Activated CD4-positive, alpha-beta T cell treated with anti-CD3 and anti-CD28 coated beads, Interleukin-2, amount 50 U/mL, for 4 hours (primary cell): ENCODE data around the gene COMP.

Experiments
- DNase-seq, 2 experiments: peaks; one replicate each; pipeline ENCODE4 v3.0.0-alpha.2; 2020

The COMP gene

DNA sequence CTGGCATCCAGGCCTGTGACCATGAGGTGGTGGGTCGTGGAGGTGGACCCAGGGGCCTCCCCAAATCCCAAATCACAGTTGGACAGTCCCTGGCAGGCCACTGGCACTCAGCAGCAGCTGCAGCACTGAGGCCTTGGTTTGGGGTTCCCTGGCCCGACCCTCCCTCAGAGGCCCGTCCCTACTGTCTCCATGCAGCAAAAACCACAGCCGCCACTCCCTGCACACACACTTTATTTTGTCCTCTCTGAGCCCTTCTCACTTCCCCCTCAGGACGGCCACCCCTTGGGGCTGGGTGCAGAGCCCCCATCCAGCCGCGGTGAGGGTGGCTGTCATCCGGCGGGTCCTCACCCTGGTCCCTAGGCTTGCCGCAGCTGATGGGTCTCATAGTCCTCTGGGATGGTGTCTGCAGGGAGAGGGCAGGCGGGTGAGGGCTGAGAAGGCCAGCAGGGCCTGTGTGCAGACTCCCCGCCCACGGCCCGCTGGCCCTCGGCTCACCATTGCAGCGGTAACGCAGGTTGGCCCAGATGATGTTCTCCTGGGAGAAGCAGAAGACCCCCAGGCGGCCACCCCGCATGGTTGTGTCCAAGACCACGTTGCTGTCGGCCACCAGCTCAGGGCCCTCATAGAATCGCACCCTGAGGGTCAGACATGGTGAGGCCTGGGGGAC is 8.4 kb downstream of the COMP start:
- no peak for DNase-seq

- no peak for DNase-seq
Measured at GRCh38 chr19:18781885-18782527, 9.1 kb downstream of the COMP start.

DNA sequence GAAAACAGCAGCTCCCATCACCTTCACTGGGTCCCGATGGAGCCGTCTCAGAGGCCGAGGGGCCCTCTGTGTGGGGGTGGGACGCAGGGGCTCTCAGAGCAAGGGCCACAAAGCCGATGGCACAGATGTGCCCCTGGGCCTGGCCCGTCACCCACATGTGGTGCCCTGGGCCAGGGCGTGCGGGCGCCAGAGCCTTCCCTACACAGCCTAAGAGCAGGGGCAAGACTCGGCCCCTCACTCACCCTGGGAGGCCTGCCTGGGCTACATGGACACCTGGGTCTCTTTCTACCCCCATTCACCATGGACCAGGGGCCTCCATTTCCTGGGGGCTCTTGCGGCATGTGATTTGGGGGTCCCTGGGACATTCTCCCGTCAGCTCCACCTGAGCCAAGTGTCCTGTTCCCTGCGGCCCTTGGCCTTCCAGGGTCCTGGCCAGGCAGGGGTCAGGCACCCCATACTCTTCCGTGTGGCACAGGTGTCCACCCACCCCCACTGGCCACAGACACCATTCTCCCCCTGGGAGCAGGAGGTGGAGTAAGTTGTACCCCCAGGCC is 10.0 kb downstream of the COMP start:
- no peak for DNase-seq

DNA sequence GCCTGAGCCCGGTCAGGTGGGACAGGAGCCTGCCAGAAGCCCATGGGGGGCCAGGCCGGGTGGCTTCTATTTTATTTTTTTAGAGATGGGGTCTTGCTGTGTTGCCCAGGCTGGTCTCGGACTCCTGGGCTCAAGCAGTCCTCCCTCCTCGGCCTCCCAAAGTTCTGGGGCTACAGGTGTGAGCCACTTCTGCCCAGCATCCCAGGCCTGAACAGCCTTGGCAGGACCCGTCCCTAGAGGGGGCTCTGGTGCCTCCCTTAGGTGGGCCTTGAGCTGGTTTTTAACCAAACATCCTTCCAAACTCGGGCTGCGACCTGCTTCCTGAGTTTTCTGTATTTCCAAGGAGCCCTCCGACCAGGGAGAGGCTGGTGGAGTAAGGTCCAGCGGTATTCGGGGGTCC is 10.5 kb downstream of the COMP start:
- no peak for DNase-seq

DNA sequence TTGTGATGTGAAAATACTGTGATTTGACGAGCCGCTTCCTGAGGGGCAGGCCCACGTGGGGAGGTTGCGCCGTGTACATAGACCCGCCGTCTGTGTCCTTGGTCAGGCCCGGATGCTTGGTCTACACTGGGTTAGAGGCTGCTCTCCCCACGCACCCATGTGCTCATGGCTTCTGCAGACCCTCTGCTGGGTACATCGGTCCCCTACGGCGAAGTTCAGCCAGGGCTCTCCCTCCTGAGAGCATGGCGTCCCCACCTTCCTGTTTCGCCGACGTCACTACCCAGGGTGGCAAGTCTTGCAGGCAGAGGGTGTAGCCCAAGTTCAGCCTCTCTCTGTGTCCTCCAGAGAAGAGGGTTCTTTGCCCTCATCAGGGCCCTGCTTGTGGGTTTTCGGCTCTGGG is 11.0 kb downstream of the COMP start:
- no peak for DNase-seq

- DNase-seq, result no peak
Measured at GRCh38 chr19:18778826-18779495, 12.1 kb downstream of the COMP start.

DNA sequence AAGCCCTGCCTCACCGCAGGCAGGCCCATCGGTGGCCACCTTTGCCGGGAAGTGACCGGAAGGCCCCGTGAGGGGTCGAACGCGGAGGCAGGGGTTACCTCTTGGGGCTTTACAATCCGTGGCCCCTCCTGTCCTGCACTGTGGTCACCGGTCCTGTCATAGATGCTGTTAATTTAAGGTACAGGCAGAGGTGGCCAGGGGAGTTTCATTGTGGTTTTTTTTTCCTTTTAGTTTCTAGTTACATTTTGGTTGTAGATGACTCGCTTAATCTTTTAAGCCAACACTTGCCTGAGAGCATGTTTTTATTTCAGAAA is 13.1 kb downstream of the COMP start:
- no peak for DNase-seq

DNA sequence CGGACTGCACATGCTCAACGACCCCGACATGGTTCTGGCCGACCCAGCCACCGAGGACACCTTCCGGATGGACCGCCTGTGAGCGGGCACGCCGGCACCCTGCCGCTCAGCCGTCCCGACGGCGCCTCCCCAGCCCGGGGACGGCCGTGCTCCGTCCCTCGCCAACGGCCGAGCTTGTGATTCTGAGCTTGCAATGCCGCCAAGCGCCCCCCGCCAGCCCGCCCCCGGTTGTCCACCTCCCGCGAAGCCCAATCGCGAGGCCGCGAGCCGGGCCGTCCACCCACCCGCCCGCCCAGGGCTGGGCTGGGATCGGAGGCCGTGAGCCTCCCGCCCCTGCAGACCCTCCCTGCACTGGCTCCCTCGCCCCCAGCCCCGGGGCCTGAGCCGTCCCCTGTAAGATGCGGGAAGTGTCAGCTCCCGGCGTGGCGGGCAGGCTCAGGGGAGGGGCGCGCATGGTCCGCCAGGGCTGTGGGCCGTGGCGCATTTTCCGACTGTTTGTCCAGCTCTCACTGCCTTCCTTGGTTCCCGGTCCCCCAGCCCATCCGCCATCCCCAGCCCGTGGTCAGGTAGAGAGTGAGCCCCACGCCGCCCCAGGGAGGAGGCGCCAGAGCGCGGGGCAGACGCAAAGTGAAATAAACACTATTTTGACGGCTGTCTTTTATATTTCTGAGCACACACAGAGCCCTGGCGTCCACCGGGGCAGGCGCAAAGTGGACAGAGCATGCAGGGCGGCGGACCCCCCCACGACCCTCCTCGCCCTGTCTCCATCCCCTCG is 13.6 kb downstream of the COMP start:
- no peak for DNase-seq

DNA sequence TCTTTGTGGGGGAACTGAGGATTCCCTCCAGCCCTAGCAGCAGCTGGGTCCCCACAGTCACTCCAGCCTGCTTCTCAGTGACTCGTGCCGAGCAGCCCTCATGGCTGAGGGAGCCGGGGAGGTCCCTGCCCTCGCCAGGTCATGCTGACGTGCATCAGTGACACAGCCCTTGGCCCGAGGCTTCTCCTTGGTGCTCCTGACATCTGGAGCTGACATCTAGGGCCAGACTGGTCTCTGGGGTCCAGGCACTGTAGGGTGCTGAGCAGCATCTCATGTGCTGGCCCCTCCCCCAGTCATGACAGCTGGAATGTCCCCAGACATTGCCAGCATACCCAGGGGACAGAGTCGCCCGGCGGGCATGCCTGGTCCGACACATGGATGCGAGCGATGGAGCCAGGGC is 14.4 kb downstream of the COMP start:
- no peak for DNase-seq

GRCh38 chr19:18776288-18776594 is 14.9 kb downstream of the COMP start:
- no peak for DNase-seq

DNA sequence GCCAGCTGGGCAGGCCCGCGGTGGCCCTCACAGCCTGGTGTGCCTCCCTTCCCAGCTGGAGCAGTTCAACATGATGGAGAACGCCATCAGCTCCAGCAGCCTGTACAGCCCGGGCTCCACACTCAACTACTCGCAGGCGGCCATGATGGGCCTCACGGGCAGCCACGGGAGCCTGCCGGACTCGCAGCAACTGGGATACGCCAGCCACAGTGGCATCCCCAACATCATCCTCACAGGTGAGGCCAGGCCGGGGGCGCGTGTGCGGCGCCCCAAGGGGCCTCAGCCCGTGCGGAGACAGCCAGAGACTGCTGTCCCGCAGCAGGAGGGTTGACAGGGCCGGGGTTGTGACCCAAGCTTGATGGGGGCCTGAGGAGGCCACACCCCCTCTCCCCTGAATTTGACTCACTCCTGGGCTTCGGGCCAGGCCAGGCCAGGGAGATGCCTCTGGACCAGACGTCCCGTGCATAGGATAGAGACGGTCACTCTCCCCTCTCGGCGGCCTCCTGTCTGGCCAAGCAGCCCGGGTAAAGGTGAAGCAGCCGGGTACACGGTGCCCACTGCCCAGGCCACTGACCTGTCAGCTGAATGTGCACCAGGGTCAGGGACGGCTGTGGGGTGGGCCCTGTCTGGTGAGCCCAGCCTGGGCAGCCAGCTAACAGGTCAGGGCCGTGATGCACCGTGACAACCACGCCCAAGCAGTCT is 15.4 kb downstream of the COMP start:
- DNase-seq, result no peak

GRCh38 chr19:18774782-18775444 is 16.2 kb downstream of the COMP start:
- no peak for DNase-seq

- no peak for DNase-seq
Measured at GRCh38 chr19:18774107-18774506, 17.0 kb downstream of the COMP start.

DNA sequence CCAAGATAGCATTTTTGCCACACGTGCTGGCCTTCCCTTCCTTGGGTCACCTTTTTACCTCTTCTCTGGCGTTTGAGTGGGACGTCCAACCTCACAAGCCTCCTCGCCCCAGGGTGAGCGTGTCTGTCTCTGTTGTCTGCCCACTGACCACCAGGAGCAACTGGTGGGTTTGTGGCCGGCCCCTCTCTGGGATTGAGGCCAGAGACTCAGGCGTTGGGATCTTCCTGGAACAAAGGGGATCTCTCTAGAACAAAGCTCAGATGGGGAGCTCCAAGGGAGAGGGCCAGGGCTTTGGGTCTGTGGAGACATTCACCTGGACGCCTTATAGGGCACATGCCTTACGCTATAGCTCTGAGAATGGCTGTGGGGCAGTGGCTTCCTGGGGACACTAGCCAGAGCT is 17.4 kb downstream of the COMP start:
- DNase-seq, result no peak

DNA sequence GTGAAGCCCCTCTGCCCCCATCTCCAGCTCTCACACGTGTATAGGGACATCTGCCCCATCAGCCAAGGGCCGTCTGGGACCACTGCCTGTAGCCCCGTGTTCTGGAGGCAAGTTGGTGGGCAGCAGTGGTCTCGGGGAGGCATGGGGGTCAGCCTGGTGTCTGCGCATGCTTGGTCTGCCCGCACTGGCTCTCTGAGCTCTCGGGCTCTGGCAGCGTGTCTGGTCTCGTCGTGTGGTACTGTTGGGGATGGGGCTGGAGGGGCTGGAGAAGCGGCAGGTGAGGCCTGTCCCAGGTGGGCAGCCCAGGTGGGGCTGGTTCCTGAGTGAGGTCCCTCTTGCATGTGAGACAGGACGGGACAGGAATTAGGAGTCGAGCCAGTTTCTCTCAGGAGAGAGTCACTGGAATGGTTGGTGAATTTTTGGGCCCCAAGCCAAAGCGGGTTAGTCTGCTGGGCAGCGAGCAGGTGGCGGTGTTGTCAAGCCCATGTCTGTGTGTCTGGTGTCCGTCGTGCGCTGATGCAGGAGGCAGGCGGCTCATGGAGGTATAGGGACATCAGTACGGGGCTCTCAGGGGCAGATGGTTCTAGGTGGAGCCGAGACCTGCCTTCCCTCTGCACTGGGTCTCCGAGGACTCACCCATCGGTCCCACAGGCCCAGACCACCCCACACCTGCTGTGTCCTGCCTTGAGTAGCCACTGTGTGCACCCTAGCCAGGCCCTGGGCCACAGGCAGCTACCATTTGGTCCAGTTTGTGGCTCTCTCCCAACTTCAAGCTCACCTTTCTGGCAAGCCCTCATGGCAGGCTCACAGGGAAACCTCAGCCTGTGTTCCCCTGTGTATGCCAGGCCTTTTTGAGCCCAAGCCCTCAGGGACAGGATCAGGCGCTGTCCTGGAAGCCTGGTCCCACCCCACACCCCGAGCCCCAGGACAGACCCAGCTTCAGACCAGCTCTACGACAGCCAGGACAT is 18.2 kb downstream of the COMP start:
- no peak for DNase-seq

DNA sequence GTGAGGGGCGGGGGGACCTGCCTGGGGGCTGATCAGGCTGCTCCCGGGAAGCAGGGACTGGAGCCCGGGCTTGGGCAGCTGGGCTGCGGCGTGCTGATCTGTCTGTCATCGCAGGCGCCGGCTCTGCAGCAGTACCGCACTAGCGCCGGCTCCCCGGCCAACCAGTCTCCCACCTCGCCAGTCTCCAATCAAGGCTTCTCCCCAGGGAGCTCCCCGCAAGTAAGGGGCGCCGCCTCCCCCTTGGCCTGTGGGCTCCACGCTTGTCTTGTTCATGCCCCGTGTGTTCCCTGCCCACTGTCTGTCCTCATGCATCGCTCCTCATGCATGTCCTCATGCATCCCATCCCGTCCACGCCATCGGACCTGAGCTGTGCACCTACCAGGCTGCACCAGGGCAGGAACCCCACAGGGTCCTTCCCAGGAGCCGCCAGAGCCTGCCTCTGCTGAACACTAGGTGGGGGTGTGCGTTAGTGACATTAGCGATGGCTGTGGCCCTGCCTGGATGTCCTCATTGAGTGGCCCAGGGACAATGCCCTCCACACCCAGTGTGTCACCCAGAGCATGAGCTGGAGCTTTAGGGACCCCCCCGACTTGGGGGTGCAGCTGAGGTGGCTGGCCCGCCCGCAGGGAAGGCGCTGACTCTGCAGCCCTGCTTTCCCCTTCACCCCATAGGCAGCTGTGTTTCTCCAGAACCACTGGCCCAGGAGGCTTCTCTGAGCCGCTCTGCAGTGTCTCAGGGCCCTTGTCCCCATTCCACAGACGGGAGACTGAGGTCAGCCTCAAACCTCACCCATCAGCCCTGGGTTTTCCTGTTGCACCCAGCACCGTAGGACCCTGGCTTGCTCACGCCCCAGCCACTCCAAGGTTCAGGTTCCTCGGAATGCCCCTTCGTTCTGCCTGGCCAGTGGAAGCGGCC is 19.5 kb downstream of the COMP start:
- DNase-seq, result no peak

- DNase-seq, result no peak
Measured at GRCh38 chr19:18770663-18771327, 20.3 kb downstream of the COMP start.

DNA sequence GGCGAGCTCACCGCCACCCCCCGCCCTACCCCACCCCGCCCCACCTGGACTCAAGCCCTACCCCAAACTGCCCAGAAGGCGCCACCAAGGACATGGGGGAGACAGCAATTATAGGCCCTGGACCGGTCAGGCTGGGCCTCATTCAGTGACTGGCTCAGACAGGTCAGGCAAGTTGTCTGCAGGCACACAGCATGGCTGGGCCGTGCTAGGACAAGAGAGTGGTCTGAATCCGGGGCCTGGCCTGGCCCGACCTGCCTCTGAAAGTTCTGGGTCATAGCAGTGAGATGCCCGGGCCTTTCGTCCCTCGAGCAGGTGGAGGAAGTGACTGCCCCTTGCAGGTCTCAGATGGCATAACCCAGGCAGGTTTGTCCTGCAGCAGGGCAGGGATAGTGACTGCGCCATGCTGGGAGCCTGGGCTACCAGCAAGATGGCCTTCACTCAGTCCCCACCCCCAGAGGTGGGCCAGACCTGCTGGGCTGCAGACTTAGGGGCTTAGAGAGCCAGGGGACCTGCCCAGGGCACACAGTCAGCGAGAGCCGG is 21.0 kb downstream of the COMP start:
- DNase-seq, result no peak
